Measurements from ENCODE around the gene PRDM12. TPM values are rescaled to one million over a fixed set of nuclear protein-coding genes. Genes with fewer than 3 reads are reported as not detected.

Gene PRDM12
- polyA plus RNA-seq, 1 of the 3 experiments (the other 2 are of a cell fraction) = 0.08 TPM

GRCh38 chr9:130635306-130635705 is 29.1 kb upstream of the PRDM12 start:
- Histone ChIP-seq H3F3A (replicated peaks; ENCODE audit: insufficient read depth) (no peaks in the 10 kb centered on the region), H3K9me2 (no peaks in the 10 kb centered on the region), H2AFZ (ENCODE audit: low read depth) (no peak overlapping the region), H3K27me3 (ENCODE audit: insufficient read depth) (no peaks in the 10 kb centered on the region), H3K4me1 (ENCODE audit: control insufficient read depth in 1 of 2, insufficient read depth in 2 of 2, low read depth in 1 of 2, low read length in 1 of 2) (no peaks in the 10 kb centered on the region), H3K27ac (ENCODE audit: low read depth in 2 of 2, low read length in 1 of 2) (no peak overlapping the region), H3K9ac (no peak overlapping the region), H3K4me3 (ENCODE audit: low read depth in 2 of 2, low read length in 1 of 2) (no peak overlapping the region), H3K9me3 (no peaks in the 10 kb centered on the region), H3K79me2 (ENCODE audit: insufficient read depth) (no peaks in the 10 kb centered on the region), H3K36me3 (replicated peaks in 1 of 2; ENCODE audit: control insufficient read depth in 1 of 2, insufficient read depth in 2 of 2, low read length in 1 of 2) (peaks cover 7 to 86% of the 10 kb centered on the region in 2 experiments), H4K20me1 (ENCODE audit: insufficient read depth) (no peaks in the 10 kb centered on the region), H3K4me2 (no peak overlapping the region)
- TF ChIP-seq TEAD4 (IDR thresholded peaks at IDR 0.05; ENCODE audit: borderline replicate concordance, insufficient read depth) = no peak
- TF ChIP-seq FOSL2 (IDR thresholded peaks at IDR 0.05; ENCODE audit: borderline replicate concordance, low read depth) = no peak
- TF ChIP-seq SMC3 (IDR thresholded peaks at IDR 0.05; ENCODE audit: low read depth, low read length) = no peak
- no peak for TF ChIP-seq IRF3 (IDR thresholded peaks at IDR 0.05; ENCODE audit: low read depth, low read length)
- TF ChIP-seq GABPA (IDR thresholded peaks at IDR 0.05; ENCODE audit: low read depth) = no peak
- TF ChIP-seq RAD21 (IDR thresholded peaks at IDR 0.05; ENCODE audit: low read length) = no peak
- no peak for TF ChIP-seq SIN3A (IDR thresholded peaks at IDR 0.05; ENCODE audit: borderline replicate concordance, low read depth, low read length)
- no peak for TF ChIP-seq USF2 (IDR thresholded peaks at IDR 0.05; ENCODE audit: borderline replicate concordance, low read depth, low read length)
- TF ChIP-seq MEF2A (IDR thresholded peaks at IDR 0.05; ENCODE audit: borderline replicate concordance, low read depth) = no peak
- DNase-seq = no peak
- ChIA-PET CTCF (interaction anchor here (1.3 to 3.2 kb wide), 2 partner anchors 47 to 175 kb away, joined by 5 to 8 read pairs; no protein-coding TSS in a partner anchor), POLR2A (no interaction called here)
- WGBS (ENCODE audit: low lambda C conversion rate) = 96% methylated on average over 6 of the region's 6 CpGs

GRCh38 chr9:130635721-130636647 is 28.4 kb upstream of the PRDM12 start:
- Histone ChIP-seq H3K36me3 (replicated peaks in 1 of 2; ENCODE audit: control insufficient read depth in 1 of 2, insufficient read depth in 2 of 2, low read length in 1 of 2) (peaks cover 4 to 79% of the 10 kb centered on the region in 2 experiments), H3K9me2 (no peaks in the 10 kb centered on the region), H3K4me1 (ENCODE audit: control insufficient read depth in 1 of 2, insufficient read depth in 2 of 2, low read depth in 1 of 2, low read length in 1 of 2) (no peaks in the 10 kb centered on the region), H3K9ac (no peak overlapping the region), H3K79me2 (ENCODE audit: insufficient read depth) (no peaks in the 10 kb centered on the region), H3F3A (replicated peaks; ENCODE audit: insufficient read depth) (no peaks in the 10 kb centered on the region), H2AFZ (ENCODE audit: low read depth) (no peak overlapping the region), H3K4me2 (no peak overlapping the region), H3K9me3 (no peaks in the 10 kb centered on the region), H4K20me1 (ENCODE audit: insufficient read depth) (no peaks in the 10 kb centered on the region), H3K27ac (ENCODE audit: low read depth in 2 of 2, low read length in 1 of 2) (no peak overlapping the region), H3K4me3 (ENCODE audit: low read depth in 2 of 2, low read length in 1 of 2) (no peak overlapping the region), H3K27me3 (ENCODE audit: insufficient read depth) (no peaks in the 10 kb centered on the region)
- DNase-seq = no peak
- TF ChIP-seq USF2 (IDR thresholded peaks at IDR 0.05; ENCODE audit: borderline replicate concordance, low read depth, low read length) = no peak
- TF ChIP-seq TAF1 (IDR thresholded peaks at IDR 0.05; ENCODE audit: borderline replicate concordance, low read depth, low read length) = no peak
- TF ChIP-seq POLR2AphosphoS5 (IDR thresholded peaks at IDR 0.05; ENCODE audit: low read depth, low read length) = no peak
- TF ChIP-seq JUND (IDR thresholded peaks at IDR 0.05) = no peak
- ChIA-PET POLR2A (no interaction called here), CTCF (interaction anchor here (1.3 to 3.2 kb wide), 2 partner anchors 47 to 175 kb away, joined by 5 to 8 read pairs; no protein-coding TSS in a partner anchor)
- 97% methylated on average over 29 of the region's 33 CpGs for WGBS (ENCODE audit: low lambda C conversion rate)

Measured in SK-N-SH (cell line).